Mucosa of descending colon (tissue), 3 donors: ENCODE results near the gene ADCY1. TPM values are rescaled to one million over a fixed set of nuclear protein-coding genes. Genes with fewer than 3 reads are reported as not detected.

Experiments used
- ATAC-seq: fragments of 200-7000 bp; cut with Tn5 transposase; one replicate; pipeline ENCODE4 v1.9.1; 2020; ENCODE audit warnings: mild to moderate bottlenecking, moderate library complexity
- DNase-seq, 3 donors: peaks; one replicate each; pipeline ENCODE4 v3.0.0-alpha.2; 2020
- H3K36me3 ChIP-seq: fragments of 200-600 bp; one replicate; pipeline ENCODE4 v1.8.0; 2021; ENCODE audit warnings: low read depth, mild to moderate bottlenecking
- H3K4me1 ChIP-seq: fragments of 200-600 bp; one replicate; pipeline ENCODE4 v1.8.0; 2021; ENCODE audit warnings: low read depth, mild to moderate bottlenecking
- H3K4me3 ChIP-seq: fragments of 200-600 bp; one replicate; pipeline ENCODE4 v1.8.0; 2021; ENCODE audit warnings: mild to moderate bottlenecking
- H3K9me3 ChIP-seq: fragments of 200-600 bp; one replicate; pipeline ENCODE4 v1.8.0; 2021; ENCODE audit warnings: mild to moderate bottlenecking
- intact Hi-C, 2 donors: fragments of 100-400 bp; cut with DNase I in 1 of 2; cut with micrococcal nuclease in 1 of 2; formaldehyde crosslinking; loops; one replicate each; pipeline versions ENCODE4 v1.11.0 to v1.11.1; 2022; cut with DNase I, micrococcal nuclease
- total RNA-seq, 3 donors: library from RNA; stranded (reverse); fragmentation: NEBNext Ultra II Directional in 2 of 3; extraction: Animal tissue kit (Norgen Biotek cat#: 25700) in 2 of 3; gene quantifications; one replicate each; pipeline versions ENCODE4 v1.2.1 to v1.2.4, GENCODE V29; 2021 to 2023
- TF ChIP-seq, protein P1 (sequence below): fragments of 200-600 bp; IDR thresholded peaks from one replicate; pipeline ENCODE4 v1.8.0; 2022; ENCODE audit warnings: antibody characterized with exemption, mild to moderate bottlenecking
- donor health status: DM: no; HTN: no; CAD: no; lungs with moderate emphysema.
- donor health status: DM: no; HTN: no; CAD: no.
- donor health status: DM: no; HTN: yes; CAD: no.

ADCY1 gene
- total RNA-seq, 3 donors from 2014 or later: 0.55 to 0.94 (median 0.76) TPM

DNA sequence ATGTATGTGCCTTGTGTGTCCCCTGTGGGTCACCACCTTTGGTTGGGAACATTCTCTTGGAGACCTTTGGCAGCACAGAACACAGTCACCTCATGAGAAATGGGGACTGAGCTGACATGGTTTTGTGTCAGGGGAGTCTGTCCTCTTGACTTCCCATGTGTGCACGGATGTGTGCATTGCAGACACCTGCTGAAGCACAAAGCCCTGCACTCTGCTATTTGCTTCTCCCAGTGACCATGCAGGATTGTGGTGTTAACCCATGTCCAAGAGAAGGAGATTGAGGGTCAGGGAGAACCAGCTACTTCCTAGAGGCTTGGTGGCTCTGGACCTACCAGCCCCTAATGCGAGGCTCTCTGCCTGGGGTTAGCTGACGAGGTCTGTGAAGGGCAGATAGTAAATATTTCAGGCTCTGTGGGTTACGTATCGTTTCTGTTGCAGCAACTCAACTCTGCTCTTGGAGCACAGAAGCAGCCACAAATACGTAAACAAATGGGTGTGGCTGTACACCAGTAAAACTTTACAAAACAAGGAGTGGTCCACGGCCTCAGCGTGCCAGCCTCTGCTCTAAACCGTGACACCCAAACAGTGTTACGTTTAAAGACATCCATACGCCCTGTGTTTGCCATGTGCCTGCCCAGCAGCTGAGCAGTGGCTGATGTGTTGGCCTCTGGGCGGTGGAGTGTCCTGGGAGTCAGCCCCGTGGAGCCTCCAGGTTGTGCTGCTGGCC is 51.7 kb downstream of the ADCY1 start:
- TF ChIP-seq, protein P1, sequence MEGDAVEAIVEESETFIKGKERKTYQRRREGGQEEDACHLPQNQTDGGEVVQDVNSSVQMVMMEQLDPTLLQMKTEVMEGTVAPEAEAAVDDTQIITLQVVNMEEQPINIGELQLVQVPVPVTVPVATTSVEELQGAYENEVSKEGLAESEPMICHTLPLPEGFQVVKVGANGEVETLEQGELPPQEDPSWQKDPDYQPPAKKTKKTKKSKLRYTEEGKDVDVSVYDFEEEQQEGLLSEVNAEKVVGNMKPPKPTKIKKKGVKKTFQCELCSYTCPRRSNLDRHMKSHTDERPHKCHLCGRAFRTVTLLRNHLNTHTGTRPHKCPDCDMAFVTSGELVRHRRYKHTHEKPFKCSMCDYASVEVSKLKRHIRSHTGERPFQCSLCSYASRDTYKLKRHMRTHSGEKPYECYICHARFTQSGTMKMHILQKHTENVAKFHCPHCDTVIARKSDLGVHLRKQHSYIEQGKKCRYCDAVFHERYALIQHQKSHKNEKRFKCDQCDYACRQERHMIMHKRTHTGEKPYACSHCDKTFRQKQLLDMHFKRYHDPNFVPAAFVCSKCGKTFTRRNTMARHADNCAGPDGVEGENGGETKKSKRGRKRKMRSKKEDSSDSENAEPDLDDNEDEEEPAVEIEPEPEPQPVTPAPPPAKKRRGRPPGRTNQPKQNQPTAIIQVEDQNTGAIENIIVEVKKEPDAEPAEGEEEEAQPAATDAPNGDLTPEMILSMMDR: no peak
- DNase-seq (no peak), ATAC-seq (peak; percentile 60)
- Histone ChIP-seq H3K9me3 (no peaks in the 10 kb centered on the region), H3K4me3 (no peak overlapping the region), H3K4me1 (no peaks in the 10 kb centered on the region), H3K36me3 (no peaks in the 10 kb centered on the region)
- intact Hi-C loops: no loop called here

DNA sequence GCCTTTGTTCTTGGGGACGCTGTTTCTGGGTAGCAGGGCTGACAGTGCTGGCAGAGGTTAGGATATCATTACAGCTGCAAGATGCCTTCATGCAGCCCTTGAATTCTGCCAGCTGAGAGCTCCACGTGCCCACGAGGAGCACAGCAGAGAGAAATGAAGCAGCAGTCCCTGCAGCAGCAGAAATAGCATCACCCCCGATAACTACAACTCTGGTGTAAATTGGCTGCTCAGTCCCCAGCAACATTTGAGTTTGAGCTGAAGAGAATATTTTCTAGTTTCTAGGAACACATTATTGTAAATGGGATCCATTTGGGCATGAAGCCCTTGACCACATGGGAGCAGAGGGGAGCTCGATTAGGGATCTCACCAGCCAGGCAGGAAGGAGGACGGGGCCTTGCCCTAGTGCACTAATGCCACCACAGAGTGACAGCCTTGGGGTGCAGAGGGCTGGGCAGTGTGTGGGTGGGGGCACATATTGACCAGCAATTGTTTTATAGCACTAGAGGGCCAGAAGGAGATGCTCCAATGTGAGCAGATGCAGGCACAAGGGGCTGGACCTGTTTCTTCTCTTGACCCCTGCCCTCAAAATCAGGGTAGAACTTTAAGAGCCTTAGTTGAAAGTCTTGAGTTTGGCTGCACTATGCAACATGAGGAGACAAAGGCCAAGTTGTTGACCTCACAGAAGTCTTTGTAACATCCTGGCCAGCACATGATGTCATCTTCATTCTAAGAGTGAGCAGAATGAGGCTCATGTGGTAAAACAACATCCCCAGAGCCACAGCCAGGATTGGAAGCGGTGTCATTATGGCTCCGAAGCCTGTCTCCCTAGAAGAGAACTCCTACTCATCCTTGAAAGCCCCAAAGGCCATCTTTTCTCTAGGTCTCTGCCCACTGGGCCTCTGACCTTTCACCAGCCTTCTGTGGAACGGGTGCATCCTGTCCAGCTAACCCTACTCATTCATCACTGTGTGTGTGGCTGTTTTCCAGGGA is 52.6 kb downstream of the ADCY1 start:
- ATAC-seq (no peak), DNase-seq (no peak)
- Histone ChIP-seq H3K4me1 (no peaks in the 10 kb centered on the region), H3K9me3 (no peaks in the 10 kb centered on the region), H3K4me3 (no peak overlapping the region), H3K36me3 (no peaks in the 10 kb centered on the region)
- TF ChIP-seq, protein P1: no peak
- intact Hi-C loops: no loop called here

DNA sequence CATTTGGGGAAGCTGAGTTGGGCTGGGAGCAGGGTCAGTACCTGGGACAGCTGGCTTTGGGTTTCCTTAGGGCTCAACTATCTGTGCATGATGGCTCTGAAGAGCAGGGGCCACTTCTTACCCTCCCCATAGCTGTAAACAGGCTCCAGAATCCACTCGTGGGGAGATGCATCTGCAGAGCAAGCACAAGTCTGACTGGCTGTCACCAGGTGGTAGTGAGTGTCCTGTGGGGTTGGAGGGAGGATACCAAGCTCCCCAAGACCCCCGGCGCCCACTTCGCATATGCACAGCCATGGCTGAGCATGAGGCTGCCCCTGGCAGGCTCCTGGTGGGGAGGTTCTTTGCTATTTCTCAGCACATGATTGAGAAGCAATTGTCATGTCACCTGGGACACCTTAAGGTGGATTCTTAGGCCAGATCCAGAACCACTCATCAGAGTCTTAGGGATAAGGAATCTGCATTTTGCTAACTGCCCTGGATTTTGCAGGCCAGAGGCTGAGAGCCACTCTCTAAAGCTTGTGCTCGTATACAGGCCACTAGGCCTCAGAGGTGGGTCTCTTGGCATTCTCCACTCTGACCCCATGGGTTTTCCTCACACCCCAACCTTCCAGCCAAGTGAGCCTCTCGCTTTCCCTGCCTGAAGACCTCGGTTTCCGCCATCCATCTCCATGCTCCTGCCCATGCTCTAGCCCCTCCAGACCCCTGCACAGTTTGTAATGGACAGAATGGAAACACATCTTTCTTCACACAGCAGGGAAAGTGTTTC is 53.7 kb downstream of the ADCY1 start:
- H3K4me3 ChIP-seq: no peak overlapping the region
- DNase-seq: no peak
- no peaks in the 10 kb centered on the region for H3K36me3 ChIP-seq
- no peaks in the 10 kb centered on the region for H3K9me3 ChIP-seq
- no peak for ATAC-seq
- H3K4me1 ChIP-seq: no peaks in the 10 kb centered on the region
- TF ChIP-seq, protein P1: no peak
- intact Hi-C loops: no loop called here

DNA sequence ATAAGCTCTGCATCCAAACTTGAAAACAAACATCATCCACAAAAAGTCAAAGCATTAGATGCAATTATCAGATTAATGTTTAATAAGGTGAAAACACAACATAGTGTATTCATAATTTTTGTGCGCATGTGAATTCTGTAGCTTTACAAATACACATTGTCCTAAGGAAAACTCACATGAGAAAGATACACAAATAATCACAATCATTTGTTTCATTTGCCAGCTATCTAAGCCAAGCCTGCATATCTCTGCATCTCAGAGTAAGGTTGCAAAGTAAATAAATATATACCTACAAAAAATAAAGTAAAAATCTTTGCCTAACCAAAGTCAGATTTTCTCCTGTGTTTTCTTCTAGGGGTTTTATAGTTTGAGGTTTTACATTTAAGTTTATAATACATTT is 57.4 kb downstream of the ADCY1 start:
- intact Hi-C loops: no loop called here
- Histone ChIP-seq H3K36me3 (no peaks in the 10 kb centered on the region), H3K4me3 (no peak overlapping the region), H3K9me3 (no peaks in the 10 kb centered on the region), H3K4me1 (no peaks in the 10 kb centered on the region)
- TF ChIP-seq, protein P1: no peak
- DNase-seq (no peak), ATAC-seq (no peak)

DNA sequence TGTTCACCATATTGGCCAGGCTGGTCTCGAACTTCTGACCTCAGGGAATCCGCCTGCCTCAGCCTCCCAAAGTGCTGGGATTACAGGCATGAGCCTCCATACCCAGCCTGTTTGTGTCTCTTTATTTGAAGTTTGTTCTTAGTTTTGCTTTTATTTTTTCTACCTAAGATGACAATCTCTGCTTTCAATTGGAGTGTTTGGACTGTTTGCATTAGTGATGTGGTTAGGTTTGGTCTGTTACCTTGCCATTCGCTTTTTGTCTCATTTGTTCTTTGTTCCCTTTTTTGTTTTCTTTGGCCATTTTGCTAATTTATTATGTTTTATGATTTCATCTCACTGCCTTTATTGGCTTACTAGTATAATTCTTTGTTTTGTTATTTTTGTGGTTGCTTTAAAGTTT is 62.6 kb downstream of the ADCY1 start:
- DNase-seq: no peak
- Histone ChIP-seq H3K9me3 (no peaks in the 10 kb centered on the region), H3K36me3 (no peaks in the 10 kb centered on the region), H3K4me3 (no peak overlapping the region), H3K4me1 (no peaks in the 10 kb centered on the region)
- intact Hi-C loops: no loop called here
- TF ChIP-seq, protein P1: no peak
- no peak for ATAC-seq
